Esophagus squamous epithelium (tissue), 5 donors: ENCODE results near the gene PPME1. TPM values are rescaled to one million over a fixed set of nuclear protein-coding genes. Genes with fewer than 3 reads are reported as not detected.

ENCODE experiments used
- DNase-seq: peaks from one replicate; lab custom pipeline; 2025; lab: John Stamatoyannopoulos, UW
- H3K27ac ChIP-seq, 4 donors: fragments of 200-600 bp; sonication (generic); one replicate each; pipeline ENCODE4 v1.5.1; 2016 to 2019; ENCODE audit warnings: mild to moderate bottlenecking in 1 of 4
- H3K27me3 ChIP-seq, 4 donors: fragments of 200-600 bp; sonication (generic); 1 replicate in 3 of 4; 2 replicates in 1 of 4; pipeline versions ENCODE4 v1.5.1 to v1.6.0; 2017 to 2021; ENCODE audit warnings: antibody characterized with exemption in 1 of 4
- H3K36me3 ChIP-seq, 3 donors: fragments of 200-600 bp; sonication (generic); one replicate each; pipeline ENCODE4 v1.5.1; 2016 to 2019
- H3K4me1 ChIP-seq, 3 donors: fragments of 200-600 bp; sonication (generic); one replicate each; pipeline ENCODE4 v1.5.1; 2017 to 2019
- H3K4me3 ChIP-seq, 4 donors: fragments of 200-600 bp; sonication (generic); 1 replicate in 3 of 4; 2 replicates in 1 of 4; pipeline ENCODE4 v1.5.1; 2016 to 2019; ENCODE audit warnings: mild to moderate bottlenecking in 2 of 4, moderate library complexity in 1 of 4
- H3K9me3 ChIP-seq, 3 donors: fragments of 200-600 bp; sonication (generic); one replicate each; pipeline ENCODE4 v1.5.1; 2016 to 2019
- CTCF ChIP-seq, 6 experiments: fragments of 450-650 bp in 4 of 6; fragments of 200-600 bp in 2 of 6; sonication (generic) in 2 of 6; IDR thresholded peaks; one replicate each; pipeline ENCODE4 v1.5.1; 2016 to 2019; ENCODE audit warnings: antibody characterized with exemption in 6 of 6, mild to moderate bottlenecking in 4 of 6, moderate library complexity in 4 of 6
- POLR2A ChIP-seq, 4 donors: fragments of 450-650 bp; IDR thresholded peaks; one replicate each; pipeline ENCODE4 v1.6.1; 2017; ENCODE audit warnings: antibody characterized with exemption in 4 of 4, mild to moderate bottlenecking in 4 of 4, moderate library complexity in 3 of 4
- WGBS, 2 donors: methylation state at CpG; one replicate each; pipeline ENCODE4 v1.1.5; 2018; 5-methylcytosine and 5-hydroxymethylcytosine counted together
- intact Hi-C: fragments of 100-400 bp; cut with DNase I; formaldehyde crosslinking; loops from one replicate; pipeline ENCODE4 v1.15.0; 2022
- small RNA-seq, 4 donors: library from RNA; depleted of rRNA; stranded (forward); fragments of <200 nt; gene quantifications; one replicate each; pipeline ENCODE3, GENCODE V24; 2016
- total RNA-seq, 4 donors: library from RNA; depleted of rRNA; stranded (reverse); fragments of >200 nt; gene quantifications; one replicate each; pipeline ENCODE4 v1.1.0, GENCODE V29; 2016
- donor health status: DM: yes; HTN: yes; CAD: no.

The PPME1 gene
- total RNA-seq, 4 donors from 2014 or later = 20.6 to 29.3 (median 28.1) TPM

GRCh38 chr11:74288911-74289310 lies 117.8 kb downstream of the PPME1 start:
- no peaks in the 10 kb centered on the region for H3K36me3 ChIP-seq
- no peak overlapping the region for H3K4me3 ChIP-seq
- peaks cover 0 to 5% (median 0%) of the 10 kb centered on the region in 3 donors for H3K4me1 ChIP-seq
- no peak for DNase-seq
- intact Hi-C loops = no loop called here
- no peaks in the 10 kb centered on the region for H3K9me3 ChIP-seq
- TF ChIP-seq CTCF (IDR thresholded peaks at IDR 0.05) (no peak), POLR2A (IDR thresholded peaks at IDR 0.05) (no peak)
- H3K27me3 ChIP-seq = no peaks in the 10 kb centered on the region
- WGBS, 2 donors = 62 to 70% methylated on average over 4 of the region's 4 CpGs
- no peak overlapping the region for H3K27ac ChIP-seq

- TF ChIP-seq CTCF (IDR thresholded peaks at IDR 0.05) (no peak), POLR2A (IDR thresholded peaks at IDR 0.05) (no peak)
- H3K4me1 ChIP-seq = no peaks in the 10 kb centered on the region
- H3K27me3 ChIP-seq = peaks cover 0 to 20% (median 0%) of the 10 kb centered on the region in 4 donors
- WGBS, 2 donors = 82 to 92% methylated on average over 1 of the region's 1 CpG
- H3K36me3 ChIP-seq = no peaks in the 10 kb centered on the region
- intact Hi-C loops = no loop called here
- no peak for DNase-seq
- no peak overlapping the region for H3K4me3 ChIP-seq
- no peaks in the 10 kb centered on the region for H3K9me3 ChIP-seq
- no peak overlapping the region for H3K27ac ChIP-seq
Observed at GRCh38 chr11:74297484-74297883, 126.4 kb downstream of the PPME1 start.

- Histone ChIP-seq H3K36me3 (no peaks in the 10 kb centered on the region), H3K27me3 (peaks cover 0 to 20% (median 0%) of the 10 kb centered on the region in 4 donors), H3K4me3 (no peak overlapping the region), H3K9me3 (no peaks in the 10 kb centered on the region), H3K4me1 (no peaks in the 10 kb centered on the region), H3K27ac (no peak overlapping the region)
- no peak for TF ChIP-seq POLR2A (IDR thresholded peaks at IDR 0.05)
- no peak for TF ChIP-seq CTCF (IDR thresholded peaks at IDR 0.05)
- DNase-seq = no peak
- intact Hi-C loops = no loop called here
- 84 to 92% methylated on average over 3 of the region's 3 CpGs for WGBS, 2 donors
Observed at GRCh38 chr11:74299015-74299414, 127.9 kb downstream of the PPME1 start.

Small RNAs within 50 kb of the gene (small RNA-seq; reads per million reads assigned to genes)
- 0 reads per million in 4 donors for gene AP002392.1
- gene RF00409 = 0 reads per million in 4 donors

Other genes starting within 250 kb of the PPME1 start
- gene DNAJB13, start 220.3 kb upstream of the PPME1 start, total RNA-seq = not detected
- gene UCP2, start 188.4 kb upstream of the PPME1 start, total RNA-seq = 10 to 100 TPM in 1 of 4 donors, 1 to 10 TPM in 3; 4.0 to 26.7 (median 7.1) TPM
- 1 to 10 TPM in 1 of 4 donors, under 1 TPM in 2, not detected in 1; 0.53 to 1.5 (median 0.92) TPM for gene UCP3, start 162.2 kb upstream of the PPME1 start, total RNA-seq
- gene C2CD3, start 287 bp upstream of the PPME1 start, total RNA-seq = 10 to 100 TPM in 3 of 4 donors, 1 to 10 TPM in 1; 5.9 to 19.1 (median 14.2) TPM
- under 1 TPM in 1 of 4 donors, not detected in 3; 0.19 TPM for gene P4HA3, start 140.4 kb downstream of the PPME1 start, total RNA-seq
- gene PGM2L1, start 227.1 kb downstream of the PPME1 start, total RNA-seq = 1 to 10 TPM in 2 of 4 donors, under 1 TPM in 2; 0.42 to 2.0 (median 0.89) TPM